HG03103 (cell line): ENCODE measurements around the gene GALNT9.

Experiments used
- ATAC-seq: cut with Tn5 transposase; IDR thresholded peaks from one replicate; pipeline ENCODE4 v1.9.1; 2021; ENCODE audit warnings: low read depth; ENCODE audit not compliant: unreplicated experiment

The GALNT9 gene

DNA sequence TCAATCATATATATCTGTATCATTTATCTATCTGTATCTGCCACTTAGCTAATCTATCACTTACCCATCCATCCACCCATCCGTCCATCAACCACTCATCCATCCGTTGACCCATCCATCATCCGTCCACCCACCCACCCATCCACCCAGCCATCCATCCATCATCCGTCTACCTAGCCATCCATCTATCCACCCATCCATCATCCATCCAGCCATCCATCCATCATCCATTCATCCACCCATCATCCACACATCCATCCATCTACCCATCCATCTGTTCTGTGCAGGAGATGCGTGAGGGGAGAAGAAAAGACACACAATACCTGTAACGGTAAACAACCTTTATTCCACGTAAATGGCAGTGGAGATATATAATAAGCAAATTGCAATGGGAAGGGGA is 165.0 kb downstream of the GALNT9 start:
- no peak for ATAC-seq

GRCh38 chr12:132163911-132164288 is 165.5 kb downstream of the GALNT9 start:
- ATAC-seq, result no peak

DNA sequence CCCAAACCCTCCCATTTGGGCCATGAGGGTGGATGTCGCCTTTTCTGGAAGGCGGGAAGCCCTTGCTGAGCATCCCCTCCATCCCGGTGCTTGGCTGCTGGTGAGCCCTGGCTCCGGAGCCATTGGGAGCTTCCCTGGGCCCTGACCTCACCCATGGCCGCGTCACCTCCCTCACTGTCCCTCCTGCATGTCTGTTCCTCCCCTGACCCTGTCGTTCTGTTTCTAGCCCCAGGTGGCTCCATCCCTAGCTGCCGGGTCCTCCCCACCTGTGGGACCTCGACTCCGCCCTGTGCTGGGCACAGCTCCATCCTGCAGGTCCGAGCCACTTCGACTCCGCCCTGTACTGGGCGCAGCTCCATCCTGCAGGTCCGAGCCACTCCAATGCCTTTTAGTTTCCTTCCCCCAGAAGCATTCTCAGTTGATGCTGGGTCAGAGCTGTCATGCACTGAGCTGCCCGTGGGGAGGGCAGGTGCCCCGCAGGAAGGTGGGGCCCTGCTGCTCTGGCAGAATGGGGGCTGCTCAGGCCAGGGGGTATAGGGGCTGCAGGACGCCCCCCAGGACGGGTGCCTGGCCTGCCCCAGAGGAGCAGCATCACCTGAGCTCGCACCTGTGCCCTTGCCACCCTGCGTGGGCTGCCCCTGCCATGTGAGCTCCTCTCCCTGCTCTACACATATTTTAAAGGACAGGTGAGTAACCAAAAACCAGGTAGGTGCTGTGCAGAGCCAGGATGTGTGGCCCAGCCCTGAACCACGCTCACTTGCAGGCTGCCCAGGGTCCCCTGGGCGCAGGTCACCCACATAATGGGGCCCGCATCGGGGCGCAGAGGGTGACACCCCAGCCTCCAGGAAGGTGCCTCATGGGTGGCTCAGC is 166.1 kb downstream of the GALNT9 start:
- no peak for ATAC-seq

DNA sequence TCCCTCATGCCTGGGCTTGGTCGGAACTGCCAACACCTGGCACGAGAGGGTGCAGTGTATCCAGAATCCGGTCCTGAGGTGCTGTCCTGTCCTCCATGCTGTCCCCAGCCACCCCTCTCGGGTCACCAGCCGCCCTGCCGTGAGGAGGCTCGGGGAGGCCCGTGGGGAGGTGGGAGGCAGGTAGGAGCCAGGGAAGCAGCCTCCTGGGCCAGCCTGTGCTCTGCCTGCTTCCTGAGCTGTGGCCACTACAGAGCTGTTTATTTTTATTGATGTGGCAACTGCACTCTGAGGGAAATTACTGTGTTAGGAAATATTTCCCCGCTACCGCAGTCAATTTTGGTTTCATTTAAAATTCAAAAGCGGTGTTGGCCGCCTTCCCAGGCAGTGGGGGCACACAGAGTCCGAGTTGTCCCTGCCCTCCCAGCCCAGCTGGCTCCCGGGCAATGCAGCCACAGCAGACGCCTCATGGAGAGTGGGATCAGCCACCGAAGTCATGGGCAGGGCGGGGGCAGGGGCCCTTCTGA is 166.8 kb downstream of the GALNT9 start:
- ATAC-seq, result no peak

- ATAC-seq, result no peak
Observed at GRCh38 chr12:132161796-132162507, 167.4 kb downstream of the GALNT9 start.

DNA sequence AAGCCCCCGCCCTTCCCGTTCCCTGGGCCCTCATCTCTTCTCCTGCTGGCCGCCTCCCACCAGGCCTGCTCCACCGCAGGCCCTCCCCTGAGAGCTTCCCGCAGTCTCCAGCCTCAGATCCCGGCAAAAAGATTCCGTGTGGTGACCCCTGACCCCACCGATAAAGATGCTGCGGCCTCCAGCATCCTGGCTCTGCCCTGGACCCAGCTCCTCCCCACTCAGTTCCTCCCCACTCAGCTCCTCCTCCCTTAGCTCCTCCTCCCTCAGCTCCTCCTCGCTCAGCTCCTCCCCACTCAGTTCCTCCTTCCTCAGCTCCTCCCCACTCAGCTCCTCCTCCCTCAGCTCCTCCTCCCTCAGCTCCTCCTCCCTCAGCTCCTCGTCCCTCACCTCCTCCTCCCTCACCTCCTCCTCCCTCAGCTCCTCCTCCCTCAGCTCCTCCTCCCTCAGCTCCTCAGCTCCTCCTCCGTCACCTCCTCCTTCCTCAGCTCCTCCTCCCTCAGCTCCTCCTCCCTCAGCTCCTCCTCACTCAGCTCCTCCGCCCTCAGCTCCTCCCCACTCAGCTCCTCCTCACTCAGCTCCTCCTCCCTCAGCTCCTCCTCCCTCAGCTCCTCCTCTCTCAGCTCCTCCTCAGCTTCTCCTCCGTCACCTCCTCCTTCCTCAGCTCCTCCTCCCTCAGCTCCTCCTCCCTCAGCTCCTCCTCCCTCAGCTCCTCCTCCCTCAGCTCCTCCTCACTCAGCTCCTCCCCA is 168.2 kb downstream of the GALNT9 start:
- no peak for ATAC-seq

DNA sequence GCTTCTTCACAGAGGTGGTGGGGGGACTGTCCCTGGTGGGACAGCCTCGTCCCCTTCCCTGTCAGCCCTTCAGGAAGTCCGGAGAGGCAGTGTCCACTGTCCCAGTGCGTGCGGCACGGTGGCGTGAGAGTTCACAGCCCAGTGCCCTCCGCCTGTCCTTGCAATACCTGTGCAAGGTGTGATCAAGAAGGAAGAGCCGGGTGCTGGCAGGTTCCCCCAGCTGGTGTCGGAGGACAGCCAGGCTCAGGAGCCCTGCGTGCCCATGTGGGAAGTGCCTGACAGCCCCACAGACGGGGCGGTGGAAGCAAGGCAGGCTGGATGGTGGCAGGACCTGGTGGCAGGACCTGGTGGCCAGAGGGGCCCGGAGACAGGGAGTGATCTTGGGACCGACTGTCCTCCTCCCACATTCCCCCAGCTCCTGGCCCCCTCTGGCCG is 168.8 kb downstream of the GALNT9 start:
- no peak for ATAC-seq

GRCh38 chr12:132160016-132160415 is 169.4 kb downstream of the GALNT9 start:
- no peak for ATAC-seq

- ATAC-seq, result no peak
Observed at GRCh38 chr12:132159555-132160003, 169.8 kb downstream of the GALNT9 start.

DNA sequence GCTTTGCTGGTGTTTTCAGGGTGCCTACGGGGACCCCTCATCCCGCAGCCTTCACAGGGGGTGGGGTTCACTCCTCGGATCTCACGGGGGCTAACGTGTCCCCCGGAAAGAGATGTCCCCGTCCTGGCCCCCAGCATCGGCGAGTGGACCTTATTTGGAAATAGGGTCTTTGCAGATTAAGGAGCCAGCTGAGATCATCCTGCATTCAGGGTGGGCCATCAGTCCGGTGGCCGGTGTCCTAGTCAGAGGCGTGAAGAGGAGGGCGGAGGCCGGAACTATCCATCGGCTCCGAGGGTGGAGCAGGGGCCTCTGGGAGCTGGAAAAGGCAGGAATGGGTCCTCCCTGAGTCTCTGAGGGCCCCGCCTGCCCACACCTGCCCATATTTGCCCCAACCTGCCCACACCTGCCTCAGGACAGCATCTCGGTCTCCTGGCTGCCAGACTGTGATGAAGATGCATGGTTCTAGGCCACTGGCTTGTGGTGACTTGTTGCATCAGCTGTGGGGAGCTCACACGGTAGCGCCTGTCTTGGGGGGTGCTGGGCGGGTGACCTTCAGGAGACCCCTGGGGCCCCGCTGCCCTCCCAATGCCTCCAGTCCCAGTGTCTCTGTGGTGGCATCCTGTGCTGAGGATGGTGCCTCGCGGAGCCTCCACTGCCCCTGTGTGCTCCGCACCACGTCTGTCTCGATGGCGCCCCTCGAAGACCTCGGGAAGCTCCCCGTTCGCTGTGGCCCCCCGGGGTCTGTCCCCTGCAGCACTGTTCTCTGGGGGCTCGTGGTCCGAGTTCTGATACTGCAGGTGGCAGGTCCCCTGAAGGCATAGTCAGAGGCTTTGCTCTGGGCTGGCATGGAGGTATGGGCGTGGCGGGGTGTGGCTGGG is 170.5 kb downstream of the GALNT9 start:
- no peak for ATAC-seq

DNA sequence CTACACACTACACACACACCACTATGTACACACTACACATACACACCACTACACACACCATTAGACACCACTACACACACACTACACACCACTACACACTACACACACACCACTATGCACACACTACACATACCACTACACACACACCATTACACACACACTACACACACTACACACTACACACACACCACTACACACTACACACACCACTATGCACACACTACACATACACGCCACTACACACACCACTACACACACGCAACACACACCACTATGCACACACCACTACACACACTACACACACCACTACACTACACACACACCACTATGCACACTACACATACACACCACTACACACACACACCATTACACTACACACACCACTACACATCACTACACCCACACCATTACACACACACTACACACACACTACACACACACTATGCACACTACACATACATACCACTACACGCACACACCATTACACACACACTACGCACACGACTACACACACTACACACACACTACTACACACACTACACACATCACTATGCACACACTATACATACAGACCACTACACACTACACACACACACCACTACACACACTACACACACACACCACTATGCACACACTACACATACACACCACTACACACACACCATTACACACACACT is 171.5 kb downstream of the GALNT9 start:
- no peak for ATAC-seq

- no peak for ATAC-seq
Observed at GRCh38 chr12:132156573-132157325, 172.6 kb downstream of the GALNT9 start.

- ATAC-seq, result no peak
Observed at GRCh38 chr12:132155771-132156572, 173.4 kb downstream of the GALNT9 start.

DNA sequence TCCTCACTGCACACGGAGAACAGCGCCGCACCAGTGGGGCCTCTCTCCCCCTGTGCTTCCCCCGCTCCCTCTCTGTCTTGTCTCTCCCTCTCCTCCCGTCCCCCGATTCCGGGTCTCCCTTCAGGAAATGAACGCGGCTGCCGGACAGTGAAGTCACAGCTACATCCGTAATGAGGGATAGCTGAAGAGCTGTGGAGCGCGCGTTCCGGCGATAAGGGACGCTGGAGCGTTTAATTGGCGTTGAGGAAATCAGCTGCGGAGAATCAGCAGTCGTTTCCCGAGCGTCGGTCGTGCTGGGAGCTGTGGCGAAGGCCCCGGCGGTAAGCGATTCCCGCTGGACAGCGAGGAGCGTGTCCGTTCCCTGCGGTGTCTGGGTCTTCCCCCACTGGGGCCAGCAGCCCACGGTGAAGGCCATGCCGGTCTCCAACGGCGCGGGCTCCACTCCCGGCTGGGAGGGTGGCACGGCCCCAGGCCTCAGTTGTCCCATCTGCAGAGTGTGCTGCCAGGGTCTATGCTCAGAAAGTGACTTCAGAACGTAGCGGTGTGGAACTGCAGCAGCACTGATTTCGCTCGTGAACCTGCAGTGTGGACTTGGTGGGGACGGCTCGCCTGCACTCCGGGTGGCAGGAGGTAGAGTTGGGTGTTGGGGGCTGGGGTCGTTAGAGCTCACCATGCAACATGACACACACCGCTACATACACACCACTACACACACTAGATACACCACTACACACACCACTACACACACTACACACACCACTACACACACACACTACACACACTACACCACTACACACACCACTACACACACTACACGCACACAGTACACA is 174.2 kb downstream of the GALNT9 start:
- ATAC-seq, result no peak

DNA sequence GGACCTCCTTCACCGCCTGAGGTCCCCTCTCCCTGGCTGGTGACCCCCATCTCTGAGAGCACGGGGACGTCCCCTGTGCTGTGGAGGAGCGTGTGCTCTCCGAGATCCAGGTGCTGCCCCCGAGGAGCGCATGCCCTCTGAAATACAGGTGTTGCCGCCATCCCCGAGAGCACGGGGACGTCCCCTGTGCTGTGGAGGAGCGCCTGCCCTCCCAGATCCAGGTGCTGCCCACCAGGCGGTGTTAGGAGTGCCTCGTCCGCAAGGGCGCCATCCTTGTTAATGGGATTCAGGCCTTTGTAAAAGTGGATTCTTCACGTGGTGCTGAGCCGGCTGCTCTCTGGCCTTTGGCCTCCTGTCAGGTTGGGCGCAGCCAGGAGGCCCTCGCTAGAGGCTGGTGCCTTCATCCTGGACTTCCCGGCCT is 175.0 kb downstream of the GALNT9 start:
- peak; percentile 27 for ATAC-seq

DNA sequence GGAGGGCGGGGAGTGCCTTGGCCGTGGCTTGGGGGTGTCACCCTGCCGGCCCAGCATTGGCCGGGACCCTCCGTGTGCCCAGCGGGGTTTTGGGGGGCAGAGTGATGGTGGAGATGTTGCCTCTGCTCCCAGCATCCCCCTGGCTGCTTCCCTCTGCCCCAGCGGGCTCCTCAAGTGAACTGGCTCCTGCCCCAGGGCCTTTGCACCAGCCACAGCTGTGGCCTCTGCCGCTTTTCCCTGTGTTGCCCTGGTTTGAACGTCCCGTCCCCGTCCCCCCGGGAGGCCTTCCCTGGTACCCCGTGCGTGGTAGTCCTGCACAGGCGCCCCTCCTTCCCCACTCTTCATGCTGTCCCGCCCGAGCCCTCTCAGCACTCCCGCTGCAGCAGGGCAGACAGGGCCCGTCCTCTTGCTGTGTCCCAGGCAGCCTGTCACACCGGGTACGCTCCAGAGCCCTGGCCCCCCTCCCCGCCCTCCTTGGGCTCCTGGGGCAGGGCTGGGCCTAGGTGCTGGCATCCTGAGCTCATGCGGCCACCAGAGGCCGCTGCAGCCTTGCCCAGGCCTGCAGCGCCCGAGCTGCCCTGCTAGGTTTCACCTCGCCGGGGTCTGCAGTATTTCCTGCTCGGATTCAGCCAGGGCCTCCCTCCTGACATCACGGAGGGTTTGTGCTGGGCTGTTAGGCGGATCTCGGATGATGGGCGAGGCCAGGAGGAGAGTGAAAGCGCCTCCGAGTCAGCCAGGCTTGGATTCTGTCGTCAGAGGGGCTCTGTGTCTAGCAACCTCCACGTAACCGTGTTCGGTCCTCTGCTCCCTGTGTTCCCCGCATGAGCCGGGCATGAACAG is 175.7 kb downstream of the GALNT9 start:
- ATAC-seq, result peak; percentile 83
